ENCODE data around the gene RAPGEF4. TPM values are rescaled to one million over a fixed set of nuclear protein-coding genes. Genes with fewer than 3 reads are reported as not detected.

Gene RAPGEF4
- total and polyA plus RNA-seq, 2 of the 8 experiments (the other 6 are each of a cell fraction or from before 2014, with no cell fraction given): 1.2 to 2.6 TPM

DNA sequence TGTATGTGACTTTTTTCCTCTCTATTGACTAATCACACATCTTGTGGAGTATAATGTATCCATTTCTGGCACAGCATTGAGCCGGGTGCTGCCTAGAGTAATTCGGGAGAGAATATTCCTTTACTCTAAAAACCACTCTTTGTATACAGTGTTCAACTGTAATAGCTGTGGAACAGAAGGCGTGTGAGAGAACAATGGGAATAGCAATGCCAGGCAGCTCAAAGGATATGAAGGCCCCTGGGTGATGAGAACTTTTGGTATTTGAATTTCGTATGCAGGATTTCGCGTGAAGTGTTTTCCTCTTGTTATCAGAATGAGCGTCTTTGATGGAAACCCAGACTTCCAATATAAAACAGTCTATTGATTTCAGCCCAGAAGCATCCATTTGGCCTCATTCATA is 255.4 kb downstream of the RAPGEF4 start:
- no peak overlapping the region for H3K4ac ChIP-seq (replicated peaks; ENCODE audit: insufficient read length, low read depth, low read length)
- H3K23me2 ChIP-seq (ENCODE audit: low read depth, low read length): no peaks in the 10 kb centered on the region
- H3K18ac ChIP-seq (ENCODE audit: extremely low read depth, low read length): no peak overlapping the region
- H2BK20ac ChIP-seq (ENCODE audit: low read length): no peak overlapping the region
- no peak overlapping the region for H4K91ac ChIP-seq (replicated peaks; ENCODE audit: insufficient read length, low read length)
- no peak overlapping the region for H2AFZ ChIP-seq (ENCODE audit: low read length)
- no peak overlapping the region for H4K5ac ChIP-seq (ENCODE audit: insufficient read length, low read depth, low read length)
- no peaks in the 10 kb centered on the region for H4K20me1 ChIP-seq (replicated peaks in 1 of 2; ENCODE audit: control insufficient read depth in 1 of 2, insufficient read depth in 2 of 2, low read length in 2 of 2)
- no peak overlapping the region for H3K23ac ChIP-seq (ENCODE audit: insufficient read length)
- no peak overlapping the region for H2BK12ac ChIP-seq (ENCODE audit: low read depth, low read length)
- no peak overlapping the region for H3K14ac ChIP-seq (ENCODE audit: insufficient read length)
- no peak overlapping the region for H3K56ac ChIP-seq (replicated peaks; ENCODE audit: insufficient read length, low read depth, low read length)
- no peaks in the 10 kb centered on the region for H3K79me2 ChIP-seq (ENCODE audit: control insufficient read depth in 1 of 2, insufficient read depth in 2 of 2, low read length in 2 of 2)
- no peak overlapping the region for H2BK120ac ChIP-seq (replicated peaks; ENCODE audit: low read depth, low read length)
- H2AK5ac ChIP-seq (ENCODE audit: low read depth, low read length): no peak overlapping the region
- no peak overlapping the region for H3K4me3 ChIP-seq (ENCODE audit: extremely low read depth in 1 of 4, insufficient read depth in 2 of 4, low read depth in 3 of 4, low read length in 4 of 4)
- no peak overlapping the region for H3K27ac ChIP-seq (ENCODE audit: low read depth, low read length)
- H2BK15ac ChIP-seq (ENCODE audit: low read length): no peak overlapping the region
- TF ChIP-seq CHD1 (IDR thresholded peaks at IDR 0.05; ENCODE audit: low read depth, low read length): no peak
- no peak for TF ChIP-seq NRF1 (IDR thresholded peaks at IDR 0.05; ENCODE audit: low read depth, low read length)
- no peak for TF ChIP-seq KDM5A (IDR thresholded peaks at IDR 0.05; ENCODE audit: low read length)
- TF ChIP-seq CTBP2 (IDR thresholded peaks at IDR 0.05; ENCODE audit: borderline replicate concordance, insufficient read depth, insufficient read length, low read length): no peak
- TF ChIP-seq POU5F1 (IDR thresholded peaks at IDR 0.05; ENCODE audit: low read depth, low read length): no peak
- no peak for TF ChIP-seq HDAC2 (IDR thresholded peaks at IDR 0.05; ENCODE audit: borderline replicate concordance in 1 of 2, low read depth in 2 of 2, low read length in 2 of 2)
- no peak for TF ChIP-seq SP1 (IDR thresholded peaks at IDR 0.05; ENCODE audit: low read depth, low read length)
- TF ChIP-seq BRCA1 (IDR thresholded peaks at IDR 0.05; ENCODE audit: low read depth, low read length): no peak
- no peak for TF ChIP-seq GTF2F1 (IDR thresholded peaks at IDR 0.05; ENCODE audit: borderline replicate concordance, low read depth, low read length)
- TF ChIP-seq RXRA (IDR thresholded peaks at IDR 0.05; ENCODE audit: insufficient read depth, low read depth, low read length): no peak
- FAIRE-seq (no peak), DNase-seq (ENCODE audit: low read depth in 1 of 2, low spot score in 2 of 2) (no peak)
- ChIA-PET CTCF (ENCODE audit: partially characterized antibody) (interaction anchor here (1.0 to 1.3 kb wide), 2 partner anchors 13 to 16 kb away, joined by 3 to 5 read pairs; no protein-coding TSS in a partner anchor), POLR2A (ENCODE audit: partially characterized antibody) (no interaction called here)
- no peak overlapping the region for H3K4me2 ChIP-seq (ENCODE audit: insufficient read depth in 1 of 2, low read depth in 2 of 2, low read length in 2 of 2)
- no peaks in the 10 kb centered on the region for H3K27me3 ChIP-seq (replicated peaks in 1 of 4; ENCODE audit: control insufficient read depth in 3 of 4, extremely low read depth in 1 of 4, insufficient read depth in 3 of 4, low read length in 3 of 4)
- H3K4me1 ChIP-seq (replicated peaks in 1 of 4; ENCODE audit: control insufficient read depth in 3 of 4, insufficient read depth in 4 of 4, low read length in 3 of 4): peaks cover 0 to 3% (median 0%) of the 10 kb centered on the region in 4 experiments; a peak in 2 of 7 replicates
- no peak overlapping the region for H3K9ac ChIP-seq (replicated peaks in 1 of 4; ENCODE audit: extremely low read depth in 1 of 4, low read depth in 3 of 4, low read length in 3 of 4)
- H3K9me3 ChIP-seq (ENCODE audit: insufficient read depth in 2 of 2, low read depth in 1 of 2, low read length in 1 of 2): no peaks in the 10 kb centered on the region
- no peaks in the 10 kb centered on the region for H3K79me1 ChIP-seq (ENCODE audit: low read depth, low read length)
- H3K36me3 ChIP-seq (ENCODE audit: control insufficient read depth in 2 of 4, insufficient read depth in 4 of 4, low read length in 3 of 4): no peaks in the 10 kb centered on the region
- no peak overlapping the region; the same call in 1 of the 2 replicates for H4K8ac ChIP-seq (ENCODE audit: extremely low read depth, insufficient read depth, low read length)
- WGBS, 2 experiments (ENCODE audit: extremely low coverage in 1 of 2, insufficient coverage in 1 of 2, insufficient read length in 1 of 2, insufficient replicate concordance in 2 of 2, low coverage in 1 of 2, low lambda C conversion rate in 2 of 2, missing lambda C conversion rate in 1 of 2): 94% methylated on average over 7 of the region's 7 CpGs; no CpG with 5 or more reads in 1 of the 2 experiments
- no peak overlapping the region for H2BK5ac ChIP-seq (ENCODE audit: low read depth, low read length)

Measured in H1 (cell line).